Astrocyte (in vitro differentiated cells and primary cell): Measurements from ENCODE around the gene FHIT. TPM values are rescaled to one million over a fixed set of nuclear protein-coding genes. Genes with fewer than 3 reads are reported as not detected.

Experiments
- DNase-seq: peaks from one replicate; pipeline ENCODE4 v3.0.0-alpha.2; 2010; ENCODE audit warnings: low read depth
- FAIRE-seq: peaks from 2 replicates; lab custom pipeline; 2011; peaks lifted over from hg19 to GRCh38; lab: Jason Lieb, UNC
- H2AFZ ChIP-seq: 2 replicates; pipeline ENCODE4 v1.6.0; 2012; ENCODE audit warnings: low read depth, low read length, inconsistent platforms
- H3K27ac ChIP-seq: 2 replicates; pipeline ENCODE4 v1.5.1; 2011; ENCODE audit warnings: low read depth, low read length, inconsistent platforms
- H3K27me3 ChIP-seq: 2 replicates; pipeline ENCODE4 v1.6.0; 2011; ENCODE audit warnings: low read length, inconsistent platforms; ENCODE audit not compliant: insufficient read depth
- H3K36me3 ChIP-seq: 2 replicates; pipeline ENCODE4 v1.5.1; 2011; ENCODE audit warnings: low read length, inconsistent platforms; ENCODE audit not compliant: insufficient read depth
- H3K4me1 ChIP-seq: 2 replicates; pipeline ENCODE4 v1.5.1; 2011; ENCODE audit warnings: low read length, inconsistent platforms; ENCODE audit not compliant: insufficient read depth
- H3K4me2 ChIP-seq: 2 replicates; pipeline ENCODE4 v1.6.0; 2012; ENCODE audit warnings: low read length, inconsistent platforms
- H3K4me3 ChIP-seq: 2 replicates; pipeline ENCODE4 v1.5.1; 2011; ENCODE audit warnings: low read depth, mild to moderate bottlenecking, low read length, inconsistent platforms; ENCODE audit not compliant: insufficient read depth
- H3K79me2 ChIP-seq: 2 replicates; pipeline ENCODE4 v1.6.0; 2012; ENCODE audit warnings: mild to moderate bottlenecking, low read length, inconsistent platforms; ENCODE audit not compliant: insufficient read depth
- H3K9ac ChIP-seq: 2 replicates; pipeline ENCODE4 v1.6.0; 2012; ENCODE audit warnings: mild to moderate bottlenecking, low read length, inconsistent platforms
- H3K9me3 ChIP-seq: 2 replicates; pipeline ENCODE4 v1.5.1; 2012; ENCODE audit warnings: low read depth, mild to moderate bottlenecking, low read length, inconsistent platforms; ENCODE audit not compliant: insufficient read depth
- H4K20me1 ChIP-seq: 2 replicates; pipeline ENCODE4 v1.6.0; 2012; ENCODE audit warnings: low read length, inconsistent platforms; ENCODE audit not compliant: insufficient read depth
- H3K27ac Mint-ChIP-seq: one replicate; pipeline ENCODE4 v1.8.0; 2021; ENCODE audit warnings: mild to moderate bottlenecking, mixed read lengths; ENCODE audit not compliant: unreplicated experiment
- H3K27me3 Mint-ChIP-seq: one replicate; pipeline ENCODE4 v1.8.0; 2021; ENCODE audit warnings: low read depth, mixed read lengths; ENCODE audit not compliant: unreplicated experiment
- H3K36me3 Mint-ChIP-seq: one replicate; pipeline ENCODE4 v1.8.0; 2021; ENCODE audit warnings: low read depth, mixed read lengths; ENCODE audit not compliant: unreplicated experiment
- H3K4me1 Mint-ChIP-seq: one replicate; pipeline ENCODE4 v1.8.0; 2021; ENCODE audit warnings: low read depth, mixed read lengths; ENCODE audit not compliant: unreplicated experiment
- H3K4me3 Mint-ChIP-seq: one replicate; pipeline ENCODE4 v1.8.0; 2021; ENCODE audit warnings: mild to moderate bottlenecking, moderate library complexity, mixed read lengths; ENCODE audit not compliant: unreplicated experiment
- H3K9me3 Mint-ChIP-seq: one replicate; pipeline ENCODE4 v1.8.0; 2021; ENCODE audit warnings: mild to moderate bottlenecking, mixed read lengths; ENCODE audit not compliant: unreplicated experiment
- EZH2 ChIP-seq: IDR thresholded peaks from 2 replicates; pipeline ENCODE4 v1.6.1; 2012; ENCODE audit warnings: mild to moderate bottlenecking, low read length, inconsistent platforms; ENCODE audit not compliant: insufficient read depth
- total RNA-seq: library from RNA; stranded (reverse); gene quantifications from 2 replicates; pipeline ENCODE4 v1.2.1, GENCODE V29; 2021
- TF ChIP-seq, protein P1 (sequence below): IDR thresholded peaks from 2 replicates; pipeline ENCODE4 v1.5.1; 2011; ENCODE audit warnings: low read depth, mild to moderate bottlenecking, inconsistent platforms, low read length, moderate library complexity; ENCODE audit not compliant: insufficient read depth

FHIT gene
- total RNA-seq, 1 donor from 2014 or later, result 6.7 TPM

- no peaks in the 10 kb centered on the region for H3K79me2 ChIP-seq
- H3K9me3 ChIP-seq, result no peaks in the 10 kb centered on the region
- Mint-ChIP-seq H3K9me3 (no peaks in the 10 kb centered on the region), H3K27ac (no peak overlapping the region), H3K4me3 (no peak overlapping the region), H3K36me3 (no peaks in the 10 kb centered on the region), H3K27me3 (no peaks in the 10 kb centered on the region), H3K4me1 (peaks cover 8% of the 10 kb centered on the region)
- no peak overlapping the region for H2AFZ ChIP-seq
- H3K27me3 ChIP-seq, result no peaks in the 10 kb centered on the region
- FAIRE-seq, result no peak
- H3K9ac ChIP-seq, result no peak overlapping the region
- no peak for TF ChIP-seq EZH2
- TF ChIP-seq, protein P1, sequence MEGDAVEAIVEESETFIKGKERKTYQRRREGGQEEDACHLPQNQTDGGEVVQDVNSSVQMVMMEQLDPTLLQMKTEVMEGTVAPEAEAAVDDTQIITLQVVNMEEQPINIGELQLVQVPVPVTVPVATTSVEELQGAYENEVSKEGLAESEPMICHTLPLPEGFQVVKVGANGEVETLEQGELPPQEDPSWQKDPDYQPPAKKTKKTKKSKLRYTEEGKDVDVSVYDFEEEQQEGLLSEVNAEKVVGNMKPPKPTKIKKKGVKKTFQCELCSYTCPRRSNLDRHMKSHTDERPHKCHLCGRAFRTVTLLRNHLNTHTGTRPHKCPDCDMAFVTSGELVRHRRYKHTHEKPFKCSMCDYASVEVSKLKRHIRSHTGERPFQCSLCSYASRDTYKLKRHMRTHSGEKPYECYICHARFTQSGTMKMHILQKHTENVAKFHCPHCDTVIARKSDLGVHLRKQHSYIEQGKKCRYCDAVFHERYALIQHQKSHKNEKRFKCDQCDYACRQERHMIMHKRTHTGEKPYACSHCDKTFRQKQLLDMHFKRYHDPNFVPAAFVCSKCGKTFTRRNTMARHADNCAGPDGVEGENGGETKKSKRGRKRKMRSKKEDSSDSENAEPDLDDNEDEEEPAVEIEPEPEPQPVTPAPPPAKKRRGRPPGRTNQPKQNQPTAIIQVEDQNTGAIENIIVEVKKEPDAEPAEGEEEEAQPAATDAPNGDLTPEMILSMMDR, result no peak
- no peak for DNase-seq
- H3K4me2 ChIP-seq, result no peak overlapping the region
- no peaks in the 10 kb centered on the region for H3K4me1 ChIP-seq
- no peak overlapping the region for H3K4me3 ChIP-seq
- H4K20me1 ChIP-seq, result no peaks in the 10 kb centered on the region
- H3K27ac ChIP-seq, result no peak overlapping the region
- H3K36me3 ChIP-seq, result no peaks in the 10 kb centered on the region
Observed at GRCh38 chr3:61172203-61172602, 79.0 kb downstream of the FHIT start.

DNA sequence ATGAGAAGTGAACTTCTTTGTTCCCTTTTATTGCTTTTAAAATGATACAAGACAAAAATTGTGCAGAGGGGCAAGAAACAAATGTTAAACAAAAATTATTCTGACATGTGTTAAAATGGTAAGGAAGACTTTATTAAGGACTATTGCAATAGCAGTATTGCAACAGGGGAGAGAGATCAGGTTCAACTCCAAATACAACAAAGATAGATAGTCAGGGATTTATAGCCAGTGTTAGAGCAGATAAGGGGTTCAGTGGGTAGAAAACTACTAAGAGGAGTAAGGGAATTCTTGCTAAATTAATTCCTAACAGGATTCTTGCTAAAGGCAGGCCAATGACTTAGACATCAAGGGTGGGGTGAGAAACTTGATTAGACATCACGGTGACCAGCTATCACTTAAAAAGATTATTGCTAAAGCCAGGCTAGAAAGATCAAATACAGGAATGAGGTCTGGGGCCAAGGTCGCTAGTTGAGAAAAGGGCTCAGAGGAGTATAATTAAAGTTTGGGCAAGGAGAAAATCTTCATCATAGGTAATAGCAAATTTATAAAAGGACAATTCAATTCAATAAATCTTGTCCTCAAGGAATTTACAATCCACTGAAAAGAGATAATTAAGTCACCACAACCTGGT, 81.5 kb downstream of the FHIT start:
- H3K27ac Mint-ChIP-seq, result no peak overlapping the region
- peaks cover 8% of the 10 kb centered on the region for H3K9me3 Mint-ChIP-seq
- Histone ChIP-seq H3K4me1 (no peaks in the 10 kb centered on the region), H2AFZ (no peak overlapping the region), H3K4me3 (no peak overlapping the region), H3K36me3 (no peaks in the 10 kb centered on the region), H3K9ac (no peak overlapping the region), H3K27me3 (no peaks in the 10 kb centered on the region), H3K79me2 (no peaks in the 10 kb centered on the region), H3K4me2 (no peak overlapping the region), H3K27ac (no peak overlapping the region), H4K20me1 (no peaks in the 10 kb centered on the region), H3K9me3 (no peaks in the 10 kb centered on the region)
- peaks cover 8% of the 10 kb centered on the region for H3K4me1 Mint-ChIP-seq
- no peak for TF ChIP-seq EZH2
- TF ChIP-seq, protein P1, result no peak
- no peaks in the 10 kb centered on the region for H3K27me3 Mint-ChIP-seq
- no peaks in the 10 kb centered on the region for H3K36me3 Mint-ChIP-seq
- no peak for FAIRE-seq
- H3K4me3 Mint-ChIP-seq, result no peak overlapping the region
- no peak for DNase-seq

- H2AFZ ChIP-seq, result no peak overlapping the region
- H4K20me1 ChIP-seq, result no peaks in the 10 kb centered on the region
- H3K27ac Mint-ChIP-seq, result no peak overlapping the region
- no peaks in the 10 kb centered on the region for H3K36me3 ChIP-seq
- no peak for TF ChIP-seq EZH2
- TF ChIP-seq, protein P1, result no peak
- H3K4me3 Mint-ChIP-seq, result no peak overlapping the region
- no peak overlapping the region for H3K4me2 ChIP-seq
- no peaks in the 10 kb centered on the region for H3K36me3 Mint-ChIP-seq
- FAIRE-seq (no peak), DNase-seq (no peak)
- peaks cover 5% of the 10 kb centered on the region for H3K4me1 Mint-ChIP-seq
- no peaks in the 10 kb centered on the region for H3K79me2 ChIP-seq
- no peak overlapping the region for H3K9ac ChIP-seq
- peaks cover 8% of the 10 kb centered on the region for H3K9me3 Mint-ChIP-seq
- H3K9me3 ChIP-seq, result no peaks in the 10 kb centered on the region
- no peaks in the 10 kb centered on the region for H3K27me3 Mint-ChIP-seq
- no peaks in the 10 kb centered on the region for H3K4me1 ChIP-seq
- no peaks in the 10 kb centered on the region for H3K27me3 ChIP-seq
- no peak overlapping the region for H3K27ac ChIP-seq
- no peak overlapping the region for H3K4me3 ChIP-seq
Observed at GRCh38 chr3:61168286-61168685, 83.0 kb downstream of the FHIT start.
